ENCODE data around the gene HSPB2. TPM values are rescaled to one million over a fixed set of nuclear protein-coding genes. Genes with fewer than 3 reads are reported as not detected.
"Not testable (repeated sequence)": the region's sequence is repeated elsewhere in the genome, so short reads cannot be mapped to it uniquely, and the experiment has no call there.

HSPB2 gene, protein sequence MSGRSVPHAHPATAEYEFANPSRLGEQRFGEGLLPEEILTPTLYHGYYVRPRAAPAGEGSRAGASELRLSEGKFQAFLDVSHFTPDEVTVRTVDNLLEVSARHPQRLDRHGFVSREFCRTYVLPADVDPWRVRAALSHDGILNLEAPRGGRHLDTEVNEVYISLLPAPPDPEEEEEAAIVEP
- total RNA-seq (not detected), total RNA-seq (0 reads per million in 2 donors)

DNA sequence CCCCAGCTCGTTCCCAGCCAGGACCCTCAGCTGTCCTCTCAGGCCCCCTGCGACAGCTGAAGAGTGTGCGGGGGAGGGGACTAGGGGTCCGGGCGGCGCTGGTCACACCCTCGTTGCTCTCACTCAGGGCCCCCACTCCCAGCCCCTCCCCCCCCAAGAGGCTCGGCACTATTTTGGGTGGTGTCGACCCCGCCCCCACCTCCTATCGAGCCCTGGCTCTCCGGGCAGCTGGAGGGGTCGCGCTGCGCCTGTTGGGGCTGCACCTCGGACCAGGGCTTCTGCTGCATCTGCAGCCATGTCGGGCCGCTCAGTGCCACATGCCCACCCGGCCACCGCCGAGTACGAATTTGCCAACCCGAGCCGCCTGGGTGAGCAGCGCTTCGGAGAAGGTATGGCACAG, at the start of gene HSPB2:
TSS of gene HSPB2 (plus strand) at position 200 of the 400 bp plus-strand sequence. CDS start at position 296, 96 bp downstream.
- H3K9me3 ChIP-seq (ENCODE audit: control insufficient read depth, low read length, poor library complexity, severe bottlenecking) = no peaks in the 10 kb centered on the region
- ATAC-seq = no peak
- peaks cover 3% of the 10 kb centered on the region for H3K4me1 Mint-ChIP-seq
- no peak within 1 kb of the TSS for H3K27ac Mint-ChIP-seq
- no peak within 1 kb of the TSS for H3K4me3 Mint-ChIP-seq
- H3K36me3 Mint-ChIP-seq (ENCODE audit: low read depth) = peaks cover 6% of the 10 kb centered on the region
- peaks cover 65% of the 10 kb centered on the region for H3K27me3 Mint-ChIP-seq
- no peak for DNase-seq

DNA sequence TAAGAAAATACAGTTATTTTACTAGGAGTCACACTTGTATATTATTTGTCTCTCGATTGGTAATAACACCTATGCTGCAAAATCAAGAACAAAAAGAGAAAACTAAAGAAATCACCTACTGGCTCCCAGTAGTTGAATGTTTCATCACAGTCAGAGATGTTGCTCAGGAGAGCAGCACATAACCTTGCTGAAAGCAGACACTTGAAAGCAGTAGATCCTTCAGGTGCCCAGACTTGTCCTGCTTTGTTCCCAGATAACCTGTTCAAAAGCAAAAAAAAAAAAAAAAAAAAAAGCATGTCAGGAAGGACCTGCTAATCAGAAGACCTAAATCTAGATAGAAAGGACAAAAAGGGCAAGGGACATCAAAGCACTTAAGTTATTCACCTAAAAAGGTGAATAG, 42.4 kb upstream of the HSPB2 start:
- Mint-ChIP-seq H3K4me1 (peaks cover 22% of the 10 kb centered on the region), H3K27me3 (no peaks in the 10 kb centered on the region), H3K4me3 (peak overlapping the region; percentile 33), H3K27ac (no peak overlapping the region), H3K36me3 (ENCODE audit: low read depth) (peaks cover 4% of the 10 kb centered on the region)
- DNase-seq (no peak), ATAC-seq (no peak)
- no peaks in the 10 kb centered on the region for H3K9me3 ChIP-seq (ENCODE audit: control insufficient read depth, low read length, poor library complexity, severe bottlenecking)

DNA sequence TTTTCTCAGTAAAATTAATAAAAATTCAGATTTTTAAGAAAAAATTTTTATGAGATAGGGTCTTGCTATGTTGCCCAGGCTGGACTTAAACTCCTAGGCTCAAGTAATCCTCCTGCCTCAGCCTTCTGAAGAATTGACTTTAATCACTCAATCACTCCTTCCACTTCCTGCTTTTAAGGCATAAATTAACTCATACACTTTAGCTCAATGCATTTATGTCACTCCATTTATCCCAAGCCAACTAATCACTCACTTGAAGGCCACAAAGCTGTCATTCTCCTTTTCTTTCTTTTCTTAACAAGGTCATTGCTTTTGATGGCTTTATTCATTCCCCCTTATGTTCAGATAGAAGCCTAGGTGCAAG, 42.0 kb upstream of the HSPB2 start:
- ATAC-seq (no peak), DNase-seq (no peak)
- no peaks in the 10 kb centered on the region for H3K9me3 ChIP-seq (ENCODE audit: control insufficient read depth, low read length, poor library complexity, severe bottlenecking)
- H3K27ac Mint-ChIP-seq = peak overlapping the region; percentile 91
- peaks cover 22% of the 10 kb centered on the region for H3K4me1 Mint-ChIP-seq
- H3K36me3 Mint-ChIP-seq (ENCODE audit: low read depth) = peaks cover 4% of the 10 kb centered on the region
- H3K27me3 Mint-ChIP-seq = no peaks in the 10 kb centered on the region
- H3K4me3 Mint-ChIP-seq = peak overlapping the region; percentile 94

DNA sequence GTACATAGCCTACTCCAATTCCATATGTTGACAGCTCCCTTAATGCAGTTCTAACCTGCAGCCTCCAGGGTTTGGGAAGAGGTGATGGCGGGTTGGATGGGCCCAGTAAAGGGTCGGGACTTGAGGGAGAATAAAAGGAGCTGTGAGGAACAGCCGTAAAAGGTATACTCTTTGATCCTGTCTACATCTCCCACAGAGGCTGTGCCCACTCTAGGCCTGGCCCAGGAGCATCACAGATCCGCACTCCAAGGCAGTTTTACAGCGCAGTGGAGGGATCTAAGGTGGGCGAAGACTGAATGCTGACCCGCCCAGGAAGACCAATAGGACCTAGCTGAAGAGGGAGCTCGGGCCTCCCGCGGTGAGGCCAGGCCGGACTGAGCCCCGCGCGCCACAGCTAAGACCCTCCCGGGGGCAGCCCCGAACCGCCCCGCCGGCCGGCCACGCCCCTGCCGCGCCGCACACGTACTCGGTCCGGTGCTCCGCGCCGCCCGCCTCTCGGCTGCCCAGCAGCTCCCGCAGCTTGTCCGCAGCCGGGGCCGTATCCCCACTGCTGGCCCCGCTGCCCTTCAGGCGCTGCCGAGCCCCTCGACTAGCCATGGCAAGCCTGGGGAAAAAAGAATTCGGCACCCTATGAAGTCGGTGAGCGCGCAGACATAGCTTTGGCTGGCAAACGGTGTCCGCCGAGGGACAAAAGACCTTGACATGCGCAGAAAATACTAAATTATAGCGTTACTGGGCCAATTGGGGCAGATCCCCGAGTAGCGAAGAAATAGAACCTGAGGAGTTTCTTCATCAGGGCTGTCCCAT, 41.4 kb upstream of the HSPB2 start, which contains the start of gene ALG9:
TSS of gene ALG9 (minus strand) at position 696 of the 807 bp plus-strand sequence. CDS start at position 597, 99 bp downstream.
- no peaks in the 10 kb centered on the region for H3K27me3 Mint-ChIP-seq
- peak within 1 kb of the TSS; percentile 94 for H3K4me3 Mint-ChIP-seq
- no peaks in the 10 kb centered on the region for H3K9me3 ChIP-seq (ENCODE audit: control insufficient read depth, low read length, poor library complexity, severe bottlenecking)
- peaks cover 4% of the 10 kb centered on the region for H3K36me3 Mint-ChIP-seq (ENCODE audit: low read depth)
- peak within 1 kb of the TSS; percentile 91 for H3K27ac Mint-ChIP-seq
- peaks cover 22% of the 10 kb centered on the region for H3K4me1 Mint-ChIP-seq
- ATAC-seq (peak; percentile 88), DNase-seq (peak; percentile 76 to 90 (median 77))

DNA sequence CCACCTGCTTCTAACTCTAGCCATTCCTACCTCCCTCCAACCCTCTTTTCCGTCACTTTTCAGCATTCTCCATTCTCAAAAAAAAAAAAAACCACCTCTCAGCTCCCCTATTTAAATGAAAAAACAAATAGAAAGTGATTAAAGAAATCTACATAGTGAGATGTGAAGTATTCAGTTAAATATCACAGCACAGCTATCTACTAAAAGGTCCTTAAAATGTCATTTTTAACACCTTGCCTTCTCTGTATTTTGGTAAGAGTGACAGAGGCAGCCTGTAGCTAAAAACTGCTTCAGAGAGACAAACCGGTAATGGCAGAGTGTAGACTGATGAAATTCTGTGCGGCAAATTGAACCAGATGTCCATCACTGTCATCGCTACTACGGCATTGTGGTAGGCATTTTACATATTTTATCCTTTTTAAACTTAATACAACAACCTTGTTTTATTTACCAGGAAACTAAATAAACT, 40.8 kb upstream of the HSPB2 start:
- peak overlapping the region; percentile 94 for H3K4me3 Mint-ChIP-seq
- ATAC-seq (no peak), DNase-seq (no peak)
- no peaks in the 10 kb centered on the region for H3K27me3 Mint-ChIP-seq
- H3K9me3 ChIP-seq (ENCODE audit: control insufficient read depth, low read length, poor library complexity, severe bottlenecking) = no peaks in the 10 kb centered on the region
- H3K4me1 Mint-ChIP-seq = peaks cover 22% of the 10 kb centered on the region
- peaks cover 2% of the 10 kb centered on the region for H3K36me3 Mint-ChIP-seq (ENCODE audit: low read depth)
- H3K27ac Mint-ChIP-seq = peak overlapping the region; percentile 91

DNA sequence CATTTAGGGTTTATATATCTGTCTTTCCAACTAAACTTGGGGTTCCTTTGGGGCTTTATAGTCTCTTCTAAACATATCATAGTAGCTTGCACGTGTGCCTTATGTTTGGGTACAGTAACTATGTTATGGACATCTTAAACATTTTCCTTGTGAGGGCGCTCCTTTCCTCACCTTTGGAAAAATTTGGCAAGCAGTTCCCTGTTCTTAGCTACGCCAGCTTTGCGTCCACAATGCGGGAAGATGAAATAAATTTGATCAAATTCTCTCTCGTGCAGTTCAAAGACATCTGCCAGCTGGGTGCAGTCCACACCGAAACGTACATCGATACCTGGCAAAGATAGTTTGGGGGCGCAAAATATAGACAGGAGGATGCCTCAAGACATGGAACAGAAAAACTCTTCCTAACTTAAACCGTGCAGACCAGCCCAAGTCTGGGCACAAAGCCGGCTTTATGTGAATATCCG, 34.1 kb upstream of the HSPB2 start:
- H3K4me1 Mint-ChIP-seq = peaks cover 19% of the 10 kb centered on the region

DNA sequence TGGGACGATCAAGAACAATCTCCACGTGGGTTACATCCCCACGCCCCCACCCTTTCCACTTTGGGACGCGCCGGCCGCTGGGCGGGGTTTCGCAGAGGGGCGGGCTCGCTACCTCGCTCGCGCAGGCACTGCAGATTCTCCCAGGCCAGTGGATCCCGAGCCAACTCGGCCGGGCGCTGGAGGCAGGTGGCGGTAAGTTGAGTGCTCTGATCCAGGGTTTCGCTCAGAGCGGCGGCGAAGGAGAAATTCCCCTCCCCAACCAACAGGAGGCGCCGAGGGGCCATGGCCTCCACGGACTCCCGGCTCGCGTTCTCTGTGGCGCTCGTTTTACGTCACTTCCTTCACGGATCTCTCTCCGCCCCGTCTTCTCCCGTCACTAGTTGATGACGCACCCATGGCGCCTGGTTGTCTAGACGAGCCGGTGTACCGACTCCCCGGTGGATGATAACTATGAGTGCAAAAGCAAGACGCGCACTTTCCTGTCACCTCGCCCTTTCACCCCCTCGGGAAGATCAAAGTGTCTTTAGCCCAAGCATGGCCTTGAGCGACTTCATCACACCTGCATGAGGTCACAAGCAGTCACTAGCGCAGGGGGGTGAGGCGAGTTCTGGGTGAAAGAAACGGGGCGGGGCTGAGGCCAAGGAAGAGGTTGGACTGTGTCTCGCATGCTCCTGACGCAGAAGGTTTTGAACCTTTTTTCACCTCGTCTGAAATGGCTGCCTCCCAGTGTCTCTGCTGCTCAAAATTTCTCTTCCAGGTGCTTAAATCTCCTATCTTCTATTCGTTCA, 33.5 kb upstream of the HSPB2 start, which contains the start of the genes CFAP68 and FDXACB1:
TSS of gene CFAP68 (plus strand) at position 693 of the 788 bp plus-strand sequence. CDS start at position 713, 20 bp downstream.
TSS of gene FDXACB1 (minus strand) at position 317 of the 788 bp plus-strand sequence. CDS start at position 284, 33 bp downstream.
- peaks cover 18% of the 10 kb centered on the region for H3K4me1 Mint-ChIP-seq
- peak; percentile 89 for ATAC-seq
- H3K27me3 Mint-ChIP-seq = no peaks in the 10 kb centered on the region
- peak within 1 kb of the TSS; percentile 98 for H3K27ac Mint-ChIP-seq
- peak within 1 kb of the TSS; percentile 94 for H3K4me3 Mint-ChIP-seq
- H3K36me3 Mint-ChIP-seq (ENCODE audit: low read depth) = peaks cover 2% of the 10 kb centered on the region
- peak; percentile 87 to 92 (median 92) for DNase-seq
- H3K9me3 ChIP-seq (ENCODE audit: control insufficient read depth, low read length, poor library complexity, severe bottlenecking) = no peaks in the 10 kb centered on the region

More for the DNA sequence above, 34.1 kb upstream of the HSPB2 start:
- H3K27ac Mint-ChIP-seq = peak overlapping the region; percentile 98
- no peaks in the 10 kb centered on the region for H3K9me3 ChIP-seq (ENCODE audit: control insufficient read depth, low read length, poor library complexity, severe bottlenecking)
- H3K36me3 Mint-ChIP-seq (ENCODE audit: low read depth) = no peaks in the 10 kb centered on the region
- peak overlapping the region; percentile 94 for H3K4me3 Mint-ChIP-seq
- peak; percentile 1 for ATAC-seq
- DNase-seq = no peak
- H3K27me3 Mint-ChIP-seq = no peaks in the 10 kb centered on the region

DNA sequence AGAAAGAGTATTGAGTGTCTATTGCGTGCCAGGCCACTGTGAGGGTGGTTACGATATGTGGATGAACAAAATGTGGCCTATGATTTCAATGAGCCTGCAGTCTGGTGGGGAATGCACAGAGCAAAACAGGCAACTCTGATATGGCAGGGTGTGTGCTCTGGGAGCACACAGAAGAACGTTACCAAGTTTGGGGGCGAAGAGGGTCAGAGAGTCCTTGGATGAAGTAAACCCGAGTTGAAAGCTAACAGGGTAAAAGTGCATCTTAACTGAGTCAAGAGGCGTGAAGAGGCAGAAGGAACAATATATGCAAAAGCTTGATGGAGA, 32.9 kb upstream of the HSPB2 start:
- H3K4me3 Mint-ChIP-seq = peak overlapping the region; percentile 94
- H3K9me3 ChIP-seq (ENCODE audit: control insufficient read depth, low read length, poor library complexity, severe bottlenecking) = no peaks in the 10 kb centered on the region
- H3K36me3 Mint-ChIP-seq (ENCODE audit: low read depth) = peaks cover 2% of the 10 kb centered on the region
- H3K4me1 Mint-ChIP-seq = peaks cover 18% of the 10 kb centered on the region
- DNase-seq (no peak), ATAC-seq (peak; percentile 6)
- H3K27me3 Mint-ChIP-seq = no peaks in the 10 kb centered on the region
- H3K27ac Mint-ChIP-seq = peak overlapping the region; percentile 98

DNA sequence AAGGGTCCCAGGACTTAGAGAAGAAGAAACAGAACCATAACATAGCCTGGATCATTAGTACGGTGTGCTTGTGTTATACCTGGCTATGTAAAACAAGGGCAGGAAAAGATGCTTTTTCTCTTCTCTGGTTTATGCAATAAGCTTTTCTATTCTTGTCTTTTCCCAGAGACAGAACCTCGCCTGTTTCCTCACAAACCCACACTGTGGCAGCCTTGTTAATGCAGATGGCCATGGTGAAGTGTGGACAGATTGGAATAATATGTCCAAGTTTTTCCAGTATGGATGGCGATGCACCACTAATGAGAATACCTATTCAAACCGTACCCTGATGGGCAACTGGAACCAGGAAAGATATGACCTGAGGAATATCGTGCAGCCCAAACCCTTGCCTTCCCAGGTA, 30.3 kb upstream of the HSPB2 start:
- peaks cover 16% of the 10 kb centered on the region for H3K4me1 Mint-ChIP-seq
- ATAC-seq (no peak), DNase-seq (no peak)
- H3K27me3 Mint-ChIP-seq = no peaks in the 10 kb centered on the region
- H3K4me3 Mint-ChIP-seq = no peak overlapping the region
- H3K9me3 ChIP-seq (ENCODE audit: control insufficient read depth, low read length, poor library complexity, severe bottlenecking) = no peaks in the 10 kb centered on the region
- H3K27ac Mint-ChIP-seq = no peak overlapping the region
- peaks cover 2% of the 10 kb centered on the region for H3K36me3 Mint-ChIP-seq (ENCODE audit: low read depth)

DNA sequence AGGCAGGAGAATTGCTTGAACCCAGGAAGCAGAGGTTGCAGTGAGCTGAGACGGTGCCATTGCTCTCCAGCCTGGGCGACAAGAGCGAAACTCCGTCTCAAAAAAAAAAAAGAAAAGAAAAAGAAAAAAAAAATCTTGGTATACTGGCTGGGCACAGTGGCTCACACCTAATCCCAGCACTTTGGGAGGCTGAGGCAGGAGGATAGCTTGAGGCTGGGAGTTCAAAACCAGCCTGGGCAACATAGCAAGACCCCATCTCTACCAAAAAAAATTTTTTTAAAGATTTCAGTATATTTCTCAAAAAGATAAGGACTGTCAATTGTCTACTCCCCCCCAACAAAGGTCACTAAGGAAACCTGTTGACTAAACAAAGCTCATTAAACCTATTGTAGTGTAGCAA, 27.5 kb upstream of the HSPB2 start:
- not testable (repeated sequence) for ATAC-seq; H3K27me3 Mint-ChIP-seq; H3K27ac Mint-ChIP-seq; H3K36me3 Mint-ChIP-seq (ENCODE audit: low read depth); H3K4me1 Mint-ChIP-seq; H3K4me3 Mint-ChIP-seq; DNase-seq; H3K9me3 ChIP-seq (ENCODE audit: control insufficient read depth, low read length, poor library complexity, severe bottlenecking)

DNA sequence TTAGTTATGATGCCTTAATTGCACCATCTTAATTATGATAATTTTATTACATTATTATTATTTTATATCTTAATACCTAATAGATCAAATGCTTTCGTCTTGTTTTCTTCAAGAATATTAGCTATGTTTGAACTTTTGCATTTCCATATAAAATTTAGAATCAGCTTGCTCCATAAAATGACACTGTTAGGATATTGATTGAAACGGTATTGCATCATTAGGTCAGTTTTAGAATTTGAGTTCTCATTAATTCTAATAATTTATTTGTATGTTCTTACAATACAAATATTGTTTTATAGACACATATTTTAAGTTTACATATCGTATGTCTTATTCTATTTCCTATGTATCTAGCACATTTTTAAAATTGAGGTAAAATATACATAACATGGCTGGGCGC, 26.5 kb upstream of the HSPB2 start:
- no peak overlapping the region for H3K4me3 Mint-ChIP-seq
- H3K4me1 Mint-ChIP-seq = no peaks in the 10 kb centered on the region
- no peak overlapping the region for H3K27ac Mint-ChIP-seq
- H3K9me3 ChIP-seq (ENCODE audit: control insufficient read depth, low read length, poor library complexity, severe bottlenecking) = no peaks in the 10 kb centered on the region
- peaks cover 2% of the 10 kb centered on the region for H3K36me3 Mint-ChIP-seq (ENCODE audit: low read depth)
- H3K27me3 Mint-ChIP-seq = no peaks in the 10 kb centered on the region
- ATAC-seq (no peak), DNase-seq (no peak)

DNA sequence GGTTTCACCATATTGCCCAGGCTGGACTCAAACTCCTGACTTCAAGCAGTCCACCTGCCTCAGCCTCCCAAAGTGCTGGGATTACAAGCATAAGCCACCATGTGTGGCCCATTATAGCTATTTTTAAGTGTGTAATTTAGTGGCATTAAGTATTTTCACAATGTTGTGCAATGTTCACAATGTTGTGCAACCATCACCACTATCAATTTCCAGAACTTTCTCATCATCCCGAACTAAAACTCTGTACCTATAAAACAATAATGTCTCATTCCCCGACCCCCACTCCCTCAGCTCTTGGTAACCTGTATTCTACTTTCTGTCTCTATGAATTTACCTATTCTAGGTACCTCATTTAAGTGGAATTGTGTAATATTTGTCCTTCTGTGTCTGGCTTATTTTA, 25.7 kb upstream of the HSPB2 start:
- no peak overlapping the region for H3K4me3 Mint-ChIP-seq
- DNase-seq (no peak), ATAC-seq (no peak)
- no peaks in the 10 kb centered on the region for H3K27me3 Mint-ChIP-seq
- peaks cover 2% of the 10 kb centered on the region for H3K36me3 Mint-ChIP-seq (ENCODE audit: low read depth)
- no peak overlapping the region for H3K27ac Mint-ChIP-seq
- H3K4me1 Mint-ChIP-seq = no peaks in the 10 kb centered on the region
- H3K9me3 ChIP-seq (ENCODE audit: control insufficient read depth, low read length, poor library complexity, severe bottlenecking) = no peaks in the 10 kb centered on the region

DNA sequence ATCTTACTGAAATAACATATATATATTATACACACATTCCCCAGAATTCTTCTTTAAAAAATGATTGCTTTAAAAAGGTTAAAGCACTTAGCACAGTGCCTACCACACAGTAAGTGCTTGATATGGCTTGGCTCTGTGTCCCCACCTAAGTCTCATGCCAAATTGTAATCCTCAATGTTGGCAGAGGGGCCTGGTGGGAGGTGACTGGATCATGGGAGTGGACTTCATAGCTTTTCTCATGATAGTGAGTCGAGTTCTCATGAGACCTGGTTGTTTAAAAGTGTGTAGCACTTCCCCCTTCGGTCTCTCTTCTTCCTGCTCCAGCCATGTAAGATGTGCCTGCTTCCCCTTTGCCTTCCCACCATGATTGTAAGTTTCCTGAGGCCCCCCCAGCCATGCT, 7.1 kb upstream of the HSPB2 start:
- ATAC-seq (no peak), DNase-seq (no peak)
- H3K9me3 ChIP-seq (ENCODE audit: control insufficient read depth, low read length, poor library complexity, severe bottlenecking) = no peaks in the 10 kb centered on the region
- Mint-ChIP-seq H3K36me3 (ENCODE audit: low read depth) (peaks cover 12% of the 10 kb centered on the region), H3K4me1 (no peaks in the 10 kb centered on the region), H3K27ac (no peak overlapping the region), H3K27me3 (peaks cover 23% of the 10 kb centered on the region), H3K4me3 (no peak overlapping the region)
